CD4-positive, alpha-beta T cell treated with Interleukin-6 for 4 hours (primary cell): ENCODE measurements around the gene PROM2.

Experiments
- DNase-seq: peaks from one replicate; pipeline ENCODE4 v3.0.0-alpha.2; 2020; ENCODE audit warnings: mixed read lengths

Gene PROM2

DNA sequence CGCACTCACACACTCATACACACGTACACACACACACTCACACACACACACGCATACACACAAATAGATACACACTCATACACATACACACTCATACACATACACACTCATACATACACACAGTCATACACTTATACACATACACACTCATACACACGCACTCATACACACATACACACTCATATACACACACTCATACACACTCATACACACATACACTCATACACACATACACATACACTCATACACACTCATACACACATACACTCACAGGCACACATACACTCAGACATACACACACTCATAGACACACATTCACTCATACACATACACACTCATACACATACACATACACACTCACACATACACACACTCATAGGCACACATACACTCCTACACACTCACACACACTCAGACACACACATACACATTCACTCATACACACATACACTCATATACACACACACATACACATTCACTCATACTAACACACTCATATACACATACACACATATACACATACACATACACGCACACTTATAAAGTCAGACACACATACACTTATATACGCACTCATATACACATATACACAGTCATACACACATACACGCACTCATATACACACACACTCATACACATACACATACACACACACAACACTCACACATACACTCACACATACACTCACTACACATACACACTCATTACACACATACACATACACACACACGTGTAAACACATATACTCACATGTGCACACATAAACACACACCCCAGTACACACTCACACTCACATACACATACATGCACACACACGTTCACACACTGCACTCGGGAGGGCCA is 51.6 kb downstream of the PROM2 start:
- DNase-seq = no peak

DNA sequence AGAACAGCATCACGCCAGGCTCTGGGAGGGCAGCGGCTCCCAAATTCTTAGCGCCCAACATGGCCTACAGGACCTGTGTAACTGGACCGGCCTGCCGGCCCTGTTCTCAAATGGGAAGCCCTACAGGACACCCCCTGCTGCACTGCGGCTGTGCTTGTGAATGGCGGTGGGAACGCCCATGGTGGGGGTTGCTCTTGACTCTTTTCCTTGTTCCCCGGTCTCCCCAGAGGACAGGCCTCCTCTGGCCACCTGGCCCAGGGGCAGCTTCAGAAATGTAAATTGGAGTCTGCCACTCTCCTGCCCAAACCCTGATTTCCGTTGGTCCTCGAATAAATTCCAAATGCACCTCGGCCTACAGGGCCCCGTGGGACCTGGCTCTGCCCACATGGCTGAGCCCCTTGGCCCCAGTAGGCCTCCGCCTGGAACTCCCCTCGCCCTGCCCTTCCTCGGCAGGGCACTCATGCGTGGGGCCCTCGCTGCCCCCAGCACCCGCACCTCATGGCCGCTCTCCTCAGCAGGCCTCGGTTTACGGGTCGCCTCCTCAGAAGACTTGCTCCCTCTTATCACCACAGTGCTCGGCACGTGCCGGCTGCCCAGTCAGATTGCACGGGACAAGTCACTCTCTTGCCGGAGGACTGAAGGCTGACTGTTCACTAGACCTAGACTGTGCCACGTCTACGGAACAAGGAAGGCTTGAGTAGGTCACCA is 52.3 kb downstream of the PROM2 start:
- no peak for DNase-seq

DNA sequence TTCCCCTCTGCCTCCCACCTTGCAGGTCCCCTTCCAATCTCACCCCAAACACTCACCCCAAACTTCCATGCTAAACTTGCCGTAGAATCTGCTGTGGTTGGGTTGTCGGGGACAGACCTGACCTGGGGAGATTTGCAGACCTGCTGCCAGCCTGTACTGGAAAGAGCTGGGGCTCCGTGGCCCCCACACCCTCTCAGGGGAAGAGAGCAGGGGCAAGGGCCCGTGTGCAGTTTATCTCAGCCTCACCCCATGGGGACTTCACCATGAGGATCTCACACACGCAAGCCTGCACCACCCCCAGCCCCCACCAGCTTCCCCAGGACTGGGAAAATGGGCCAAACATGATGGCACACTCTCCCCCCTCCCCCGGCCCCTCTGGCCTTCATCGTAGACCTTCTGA is 53.6 kb downstream of the PROM2 start:
- DNase-seq = no peak

DNA sequence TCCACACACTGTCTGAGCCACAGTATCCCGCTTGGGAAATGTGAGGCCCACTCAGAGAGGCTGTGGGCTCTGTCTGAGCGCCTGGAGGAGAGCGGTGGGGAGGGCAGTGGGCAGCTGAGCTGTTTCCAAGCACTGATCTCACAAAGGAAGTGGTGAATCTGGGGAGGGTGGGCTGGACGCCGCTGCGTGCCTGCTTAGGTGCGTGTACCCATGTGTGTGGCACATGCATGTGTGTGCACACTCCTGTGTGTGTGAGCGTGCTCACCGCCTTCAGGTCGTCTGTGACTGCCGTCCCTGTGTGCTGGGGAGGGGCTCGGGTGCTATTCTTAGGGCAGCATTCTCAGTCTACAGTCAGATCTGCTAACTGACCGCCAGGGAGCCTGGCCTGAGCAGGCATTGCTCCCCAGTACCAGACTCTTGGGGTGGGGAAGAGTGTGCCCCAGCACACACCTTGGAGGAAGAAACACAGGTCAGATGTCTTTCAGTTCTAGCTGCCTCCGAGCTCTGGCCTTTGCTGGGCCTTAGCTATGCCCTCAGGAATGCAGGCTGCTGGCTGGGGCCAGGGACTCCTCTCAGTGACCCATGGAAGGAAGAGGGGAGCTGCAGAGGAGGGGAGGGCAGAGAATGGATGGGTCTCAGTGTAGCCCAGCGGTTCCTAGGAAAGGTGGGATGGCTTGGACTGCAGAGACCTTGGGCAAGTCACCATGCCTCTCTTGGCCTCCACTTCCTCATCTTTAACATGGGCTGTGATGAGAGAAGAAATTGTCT is 54.3 kb downstream of the PROM2 start:
- no peak for DNase-seq

DNA sequence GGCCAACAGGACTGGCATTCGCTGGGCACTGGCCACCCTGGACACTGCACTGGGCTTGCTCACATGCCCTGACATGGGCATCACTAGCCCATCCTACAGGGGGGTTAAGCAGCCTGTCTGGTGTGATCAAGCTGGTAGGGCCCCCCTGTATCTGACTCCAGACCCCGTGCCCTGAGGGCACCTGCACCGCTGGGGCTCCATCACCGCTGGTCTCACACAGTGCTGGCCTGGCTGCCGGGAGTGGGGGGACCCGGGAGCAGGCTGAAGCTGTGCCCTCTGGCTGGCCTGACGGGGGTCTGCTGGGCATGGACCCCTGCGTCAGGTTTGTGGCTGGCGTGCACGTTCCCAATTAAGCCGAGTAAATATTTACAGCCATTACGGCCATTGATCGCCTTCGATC is 55.2 kb downstream of the PROM2 start:
- DNase-seq = no peak

DNA sequence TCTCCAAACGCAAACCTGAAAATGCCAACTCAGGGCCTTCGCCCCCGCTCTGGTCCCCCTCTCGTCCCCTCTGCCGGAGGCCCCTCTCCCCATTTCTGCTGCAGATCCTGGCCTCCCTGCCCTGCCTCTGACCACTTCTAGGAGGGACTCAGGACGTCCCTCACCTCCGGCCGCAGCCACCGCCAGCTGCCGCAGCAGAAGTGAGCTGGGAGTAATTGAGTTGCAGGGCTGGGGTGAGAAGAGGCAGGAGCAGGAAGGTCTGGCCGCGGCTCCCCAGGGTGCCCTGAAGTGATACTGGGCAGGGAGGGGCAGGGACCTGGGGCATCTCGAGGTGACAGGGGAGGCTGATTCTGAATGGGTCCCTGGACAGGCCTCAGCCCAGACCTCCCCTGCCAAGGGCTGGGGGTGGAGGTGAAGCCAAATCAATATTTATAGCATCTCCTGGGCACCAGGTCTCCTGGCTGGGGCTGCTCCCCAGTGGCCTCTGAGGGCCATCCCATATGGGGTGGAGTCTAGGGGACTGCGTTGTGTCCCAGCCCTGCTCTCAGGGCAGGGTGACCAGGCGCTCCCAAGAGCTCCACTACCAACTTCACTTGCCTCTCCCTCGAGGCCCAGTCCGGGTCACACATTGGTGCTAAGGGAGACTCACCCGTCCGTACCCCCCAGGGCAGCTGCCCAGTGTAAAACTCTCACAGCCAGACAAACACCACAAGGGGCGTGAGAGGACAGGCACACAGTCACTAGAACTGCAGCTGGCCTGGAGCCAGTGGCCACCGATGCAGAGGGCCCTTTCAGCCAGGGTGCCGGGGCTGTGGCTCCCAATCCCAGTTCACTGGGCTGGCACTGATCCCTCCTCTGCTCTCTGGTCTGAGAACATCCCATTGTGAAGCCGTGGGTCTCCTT is 55.9 kb downstream of the PROM2 start:
- DNase-seq = no peak

DNA sequence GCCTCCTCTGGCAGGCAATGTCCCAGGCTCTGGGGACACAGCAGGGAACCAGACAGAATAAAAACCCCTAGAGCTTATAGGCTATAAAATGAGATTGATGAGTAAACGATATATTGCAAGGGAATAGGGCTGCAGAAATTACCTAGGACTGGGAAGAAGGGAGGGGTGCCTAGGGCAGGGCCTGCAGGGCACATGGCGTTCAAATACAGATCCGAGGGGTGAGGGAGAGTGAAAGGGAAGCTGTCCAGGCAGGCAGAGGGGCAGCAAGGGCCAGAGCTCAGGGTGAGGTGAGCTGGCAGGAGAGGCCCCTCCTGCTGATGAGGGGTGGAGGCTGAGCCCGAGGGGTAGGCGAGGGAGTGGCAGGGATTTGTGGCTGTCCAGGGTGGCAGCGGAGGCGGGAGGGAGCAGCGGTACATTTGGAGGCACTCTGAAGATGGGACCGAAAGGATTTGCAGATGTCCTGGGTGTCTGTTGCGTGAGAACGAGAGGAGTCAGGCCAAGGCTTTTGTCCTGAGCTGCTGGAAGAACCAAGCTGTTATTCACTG is 56.6 kb downstream of the PROM2 start:
- no peak for DNase-seq

DNA sequence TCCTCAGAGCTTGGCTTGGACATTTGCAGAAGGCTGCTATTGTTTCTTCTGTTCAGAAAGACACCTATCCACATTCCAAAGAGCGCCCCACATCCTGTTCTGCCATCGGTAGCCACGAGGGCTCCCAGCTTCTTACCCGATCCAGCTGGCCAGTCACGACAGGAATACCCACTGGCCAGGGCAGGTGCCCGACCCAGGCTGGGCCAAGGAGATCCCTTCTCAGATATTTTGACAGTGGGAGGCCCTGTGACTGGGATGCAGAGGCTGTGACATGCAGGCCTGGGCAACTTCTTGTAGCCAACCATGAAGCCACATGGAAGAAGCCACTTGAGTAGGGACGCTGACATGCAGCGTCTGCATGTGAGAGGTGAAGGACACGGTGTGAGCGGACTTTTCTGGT is 57.4 kb downstream of the PROM2 start:
- no peak for DNase-seq

DNA sequence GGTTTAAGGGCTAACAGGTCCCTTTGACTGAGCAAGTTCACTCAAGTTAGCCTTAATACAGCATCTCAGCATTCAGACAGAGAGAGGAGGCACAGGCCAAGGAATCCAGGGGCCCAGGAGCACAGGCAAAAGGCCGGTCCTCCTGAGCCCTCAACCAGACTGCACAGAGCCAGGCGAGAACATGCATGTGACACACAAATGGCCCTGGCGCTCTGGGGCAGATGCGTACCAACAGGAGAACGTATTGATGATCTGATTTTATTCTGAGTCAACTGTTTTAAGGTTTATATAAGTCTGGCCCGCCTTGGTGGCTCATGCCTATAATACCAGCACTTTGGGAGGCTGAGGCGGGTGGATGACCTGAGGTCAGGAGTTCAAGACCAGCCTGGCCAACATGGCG is 57.8 kb downstream of the PROM2 start:
- no peak for DNase-seq

DNA sequence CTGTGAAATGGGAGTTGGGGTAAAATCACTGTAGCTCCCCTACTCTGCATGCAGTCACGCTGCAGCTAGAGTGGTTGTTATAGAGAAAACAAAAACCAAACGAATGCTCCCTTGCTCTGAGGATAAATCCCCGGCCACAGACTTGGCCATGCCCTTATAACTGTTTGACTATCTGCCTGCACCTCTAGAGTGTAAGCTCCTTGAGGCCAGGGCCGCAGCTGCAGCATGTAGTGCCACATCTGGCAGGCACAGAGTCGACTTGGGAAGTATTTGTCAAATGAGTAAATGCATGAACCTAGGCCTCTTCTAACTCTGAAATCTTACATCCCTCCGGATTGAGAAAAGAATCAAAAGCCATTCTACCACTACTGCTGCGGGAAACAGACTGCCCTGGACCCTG is 58.8 kb downstream of the PROM2 start:
- DNase-seq = no peak

DNA sequence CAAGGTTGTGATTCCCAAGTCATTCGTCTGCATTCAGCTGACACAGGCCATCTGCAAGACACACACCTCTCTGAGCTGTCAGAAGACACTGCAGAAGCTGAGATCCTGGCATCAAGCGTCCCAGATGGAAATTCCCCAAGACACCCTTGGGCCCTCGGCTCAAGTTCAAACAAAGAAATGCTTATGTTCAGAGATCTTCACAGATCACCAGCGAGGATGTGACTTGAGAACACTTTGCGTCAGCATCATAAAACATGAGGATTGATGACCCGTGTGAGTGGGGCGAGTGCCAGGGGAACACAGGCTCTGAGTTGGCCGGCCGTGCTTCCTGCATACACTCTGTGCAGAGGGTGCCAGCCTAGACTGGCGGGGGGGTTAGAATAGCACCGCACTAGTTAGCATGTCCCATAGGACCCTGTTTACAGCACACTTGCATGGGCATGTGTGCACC is 59.7 kb downstream of the PROM2 start:
- no peak for DNase-seq

DNA sequence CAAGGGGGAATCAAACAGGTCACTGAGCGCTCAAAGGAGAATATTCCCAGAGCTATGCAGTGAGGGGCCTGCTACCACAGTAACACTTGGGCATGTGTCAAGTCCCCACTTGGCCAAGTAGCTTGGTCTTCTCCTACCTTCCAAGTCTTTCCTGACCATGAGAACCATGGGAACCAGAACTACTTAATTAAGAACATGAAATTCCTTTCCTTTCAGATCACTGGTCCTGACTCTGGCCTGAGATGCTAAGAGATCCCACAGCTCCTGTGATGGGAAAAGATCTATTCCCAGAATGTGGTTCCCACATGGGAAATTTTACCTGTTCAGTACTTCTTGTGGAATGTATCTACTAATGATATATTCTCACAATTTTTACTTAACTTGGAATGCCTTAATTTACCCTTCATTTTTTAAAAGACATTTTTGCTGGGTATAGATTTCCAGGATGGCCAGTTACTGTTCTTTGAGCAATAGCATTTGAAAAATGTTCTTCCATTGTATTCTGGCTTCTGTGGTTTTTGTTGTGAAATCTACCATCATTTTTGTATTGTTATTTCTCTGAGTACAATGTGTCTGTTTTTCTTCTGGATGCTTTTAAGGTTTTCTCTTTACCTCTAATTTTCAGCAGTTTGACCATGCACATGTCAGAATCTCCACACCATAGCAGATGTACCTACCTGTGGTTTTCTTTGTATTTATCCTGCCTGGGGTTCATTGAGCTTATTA is 60.8 kb downstream of the PROM2 start:
- DNase-seq = no peak

DNA sequence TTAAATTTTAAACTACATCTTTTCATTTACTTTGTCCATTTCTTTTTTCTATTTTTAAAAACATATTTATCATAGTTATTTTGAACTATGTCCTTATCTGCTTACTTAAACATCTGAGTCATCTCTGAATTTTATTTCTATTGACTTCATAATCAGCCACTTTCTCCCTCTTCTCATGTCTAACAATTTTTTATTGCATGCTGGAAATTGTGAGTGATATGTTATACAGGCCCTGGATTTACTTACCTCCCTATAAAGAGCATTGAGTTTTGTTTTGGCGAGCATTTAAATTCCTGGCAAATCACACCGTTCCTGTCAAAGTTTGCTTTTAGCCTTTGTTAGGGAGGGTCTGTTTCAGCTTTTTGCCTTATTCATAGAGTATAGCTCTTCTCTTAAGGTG is 62.2 kb downstream of the PROM2 start:
- no peak for DNase-seq

DNA sequence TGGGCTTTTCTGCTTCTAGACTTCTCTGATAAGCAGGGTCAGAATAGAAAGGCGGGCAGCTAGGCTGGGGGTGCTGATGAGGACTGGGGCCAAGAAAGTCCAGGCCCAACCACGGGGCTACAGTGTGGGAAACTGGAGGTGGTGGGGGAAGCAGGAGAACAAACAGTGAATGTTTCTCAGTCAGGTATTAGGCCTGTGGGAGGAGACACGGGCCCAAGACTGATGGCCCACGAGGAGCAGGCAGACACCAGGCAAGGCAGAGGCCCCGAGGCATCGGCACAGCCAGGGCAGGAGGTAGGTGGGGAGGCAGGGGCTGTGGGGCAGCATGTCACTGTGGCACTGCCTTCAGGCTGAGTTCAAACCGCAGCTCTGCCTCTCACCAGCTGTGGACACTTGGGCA is 63.6 kb downstream of the PROM2 start:
- DNase-seq = no peak
